ENCODE results near the gene ASCL5.

The ASCL5 gene

GRCh38 chr1:201145132-201145531 is 18.1 kb upstream of the ASCL5 start:
- H3K27ac ChIP-seq, result no peak overlapping the region
- H3K9ac ChIP-seq (ENCODE audit: insufficient read length), result no peak overlapping the region
- no peak for DNase-seq (ENCODE audit: low read depth, low spot score)
- peaks cover 84% of the 10 kb centered on the region for H3K36me3 ChIP-seq (ENCODE audit: insufficient read depth, low read length)
- TF ChIP-seq POLR2AphosphoS5 (IDR thresholded peaks at IDR 0.05; ENCODE audit: borderline replicate concordance, low read depth, low read length), result no peak
- H3K9me3 ChIP-seq (ENCODE audit: low read depth, low read length), result no peaks in the 10 kb centered on the region
- H3K4me3 ChIP-seq, result no peak overlapping the region

GRCh38 chr1:201144701-201145100 is 17.7 kb upstream of the ASCL5 start:
- peaks cover 81% of the 10 kb centered on the region for H3K36me3 ChIP-seq (ENCODE audit: insufficient read depth, low read length)
- H3K4me3 ChIP-seq, result no peak overlapping the region
- no peaks in the 10 kb centered on the region for H3K9me3 ChIP-seq (ENCODE audit: low read depth, low read length)
- TF ChIP-seq FOXP2 (optimal IDR thresholded peaks at IDR 0.05; ENCODE audit: control extremely low read depth, extremely low read length, insufficient read depth) (no peak), POLR2AphosphoS5 (IDR thresholded peaks at IDR 0.05; ENCODE audit: borderline replicate concordance, low read depth, low read length) (no peak), EZH2 (IDR thresholded peaks at IDR 0.05) (no peak)
- DNase-seq (ENCODE audit: low read depth, low spot score), result no peak
- no peak overlapping the region for H3K9ac ChIP-seq (ENCODE audit: insufficient read length)
- no peak overlapping the region for H3K27ac ChIP-seq

DNA sequence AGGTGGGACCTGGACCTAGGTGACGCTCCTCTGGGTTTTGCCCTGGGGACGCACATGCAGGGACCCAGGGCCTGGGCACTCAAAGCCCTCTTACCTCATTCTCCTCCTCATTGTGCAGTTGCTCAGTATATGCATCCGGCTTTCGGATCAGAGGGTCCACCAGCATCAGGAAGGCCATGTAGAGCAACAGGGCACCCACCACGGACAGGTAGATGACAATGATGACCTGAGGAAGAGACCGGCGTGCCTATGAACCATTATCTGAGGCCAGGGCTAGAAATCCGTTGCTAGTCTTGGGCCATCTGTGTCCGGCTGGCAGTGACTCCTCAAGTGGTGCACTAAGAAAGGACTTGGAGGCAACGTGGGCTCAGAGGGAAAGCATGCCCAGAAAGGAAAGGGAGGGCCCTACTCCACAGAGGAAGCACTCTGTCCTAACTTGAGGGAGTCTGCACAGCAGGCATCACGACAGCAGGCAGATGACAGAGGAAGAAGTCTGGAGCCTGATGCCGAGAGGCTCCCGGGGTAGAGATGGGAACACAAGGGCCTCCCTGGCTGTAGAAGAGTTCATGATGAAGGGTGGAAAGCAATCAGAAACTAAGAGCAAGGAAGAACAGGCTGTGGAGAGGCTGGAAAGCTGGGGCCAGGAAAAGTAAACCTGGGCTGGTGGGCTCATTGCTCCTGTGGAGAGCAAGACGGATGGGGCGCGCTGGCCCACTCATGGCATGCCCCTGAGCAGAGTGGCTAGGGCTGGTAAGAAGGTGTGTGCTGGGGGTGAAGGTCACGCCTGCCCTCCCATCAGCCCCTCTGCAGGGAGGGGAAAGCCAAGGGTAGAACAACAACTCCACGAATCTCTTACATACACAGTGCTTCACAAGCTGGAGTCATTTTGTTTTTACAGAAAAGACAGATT is 17.0 kb upstream of the ASCL5 start:
- no peak for DNase-seq (ENCODE audit: low read depth, low spot score)
- Histone ChIP-seq H3K4me3 (no peak overlapping the region), H3K36me3 (ENCODE audit: insufficient read depth, low read length) (peaks cover 80% of the 10 kb centered on the region)

GRCh38 chr1:201142849-201143725 is 16.1 kb upstream of the ASCL5 start:
- DNase-seq (ENCODE audit: low read depth, low spot score), result no peak
- H3K36me3 ChIP-seq (ENCODE audit: insufficient read depth, low read length), result peaks cover 72% of the 10 kb centered on the region
- no peak overlapping the region for H3K4me3 ChIP-seq
- no peaks in the 10 kb centered on the region for H3K9me3 ChIP-seq (ENCODE audit: low read depth, low read length)
- no peak overlapping the region for H3K9ac ChIP-seq (ENCODE audit: insufficient read length)
- TF ChIP-seq POLR2AphosphoS5 (IDR thresholded peaks at IDR 0.05; ENCODE audit: borderline replicate concordance, low read depth, low read length) (no peak), FOXP2 (optimal IDR thresholded peaks at IDR 0.05; ENCODE audit: control extremely low read depth, extremely low read length, insufficient read depth) (no peak), EZH2 (IDR thresholded peaks at IDR 0.05) (no peak)
- no peak overlapping the region for H3K27ac ChIP-seq

More for the DNA sequence above, 17.0 kb upstream of the ASCL5 start:
- TF ChIP-seq POLR2AphosphoS5 (IDR thresholded peaks at IDR 0.05; ENCODE audit: borderline replicate concordance, low read depth, low read length) (no peak), EZH2 (IDR thresholded peaks at IDR 0.05) (no peak), FOXP2 (optimal IDR thresholded peaks at IDR 0.05; ENCODE audit: control extremely low read depth, extremely low read length, insufficient read depth) (no peak)
- no peak overlapping the region for H3K9ac ChIP-seq (ENCODE audit: insufficient read length)
- H3K9me3 ChIP-seq (ENCODE audit: low read depth, low read length), result no peaks in the 10 kb centered on the region
- H3K27ac ChIP-seq, result no peak overlapping the region

DNA sequence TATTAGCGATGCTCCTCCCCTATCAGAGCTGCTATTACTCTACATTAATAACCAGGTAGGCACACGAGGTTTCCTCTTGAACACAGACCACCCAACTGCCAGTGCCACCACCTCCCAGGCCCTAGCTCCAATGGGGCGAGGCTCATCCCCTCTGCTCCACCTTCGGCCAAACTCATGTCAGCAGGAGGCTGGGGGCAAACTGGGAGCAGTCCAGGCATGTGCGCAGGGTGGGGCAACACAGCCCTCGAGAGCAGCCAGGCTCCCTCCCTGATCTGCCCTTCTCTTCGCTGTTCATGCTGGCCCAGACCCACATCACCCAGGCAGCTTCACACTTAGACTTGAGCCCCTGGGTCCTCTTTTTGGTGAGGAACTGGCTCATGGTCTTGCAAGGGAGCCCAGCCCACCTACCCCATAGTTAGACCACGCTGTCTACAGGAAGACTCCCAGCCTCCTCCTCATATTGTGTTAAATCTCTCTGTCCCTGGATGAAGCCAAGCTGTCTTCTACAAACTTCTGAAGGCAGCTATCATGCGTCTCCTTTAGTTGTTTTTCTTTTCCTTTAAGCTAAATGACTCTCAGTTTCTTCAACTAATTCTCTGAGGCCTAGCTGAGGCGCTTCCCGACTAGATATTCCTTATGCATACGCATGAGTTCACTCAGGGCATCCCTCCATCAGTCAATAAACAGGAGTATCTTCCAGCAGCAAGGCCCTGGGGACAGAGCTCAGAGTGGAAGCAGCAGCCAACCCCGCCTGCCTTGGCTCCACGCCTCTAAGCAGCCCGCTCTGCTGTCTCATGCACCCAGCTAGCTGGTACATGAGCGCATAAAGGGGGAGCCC is 15.2 kb upstream of the ASCL5 start:
- no peak overlapping the region for H3K27ac ChIP-seq
- no peak overlapping the region for H3K9ac ChIP-seq (ENCODE audit: insufficient read length)
- peaks cover 66% of the 10 kb centered on the region for H3K36me3 ChIP-seq (ENCODE audit: insufficient read depth, low read length)
- no peak for DNase-seq (ENCODE audit: low read depth, low spot score)
- H3K4me3 ChIP-seq, result no peak overlapping the region
- TF ChIP-seq EZH2 (IDR thresholded peaks at IDR 0.05), result no peak
- no peak for TF ChIP-seq FOXP2 (optimal IDR thresholded peaks at IDR 0.05; ENCODE audit: control extremely low read depth, extremely low read length, insufficient read depth)
- no peak for TF ChIP-seq POLR2AphosphoS5 (IDR thresholded peaks at IDR 0.05; ENCODE audit: borderline replicate concordance, low read depth, low read length)
- H3K9me3 ChIP-seq (ENCODE audit: low read depth, low read length), result no peaks in the 10 kb centered on the region

GRCh38 chr1:201141418-201141817 is 14.4 kb upstream of the ASCL5 start:
- Histone ChIP-seq H3K27ac (no peak overlapping the region), H3K4me3 (no peak overlapping the region), H3K9ac (ENCODE audit: insufficient read length) (no peak overlapping the region), H3K9me3 (ENCODE audit: low read depth, low read length) (no peaks in the 10 kb centered on the region), H3K36me3 (ENCODE audit: insufficient read depth, low read length) (peaks cover 62% of the 10 kb centered on the region)
- TF ChIP-seq FOXP2 (optimal IDR thresholded peaks at IDR 0.05; ENCODE audit: control extremely low read depth, extremely low read length, insufficient read depth), result no peak
- TF ChIP-seq EZH2 (IDR thresholded peaks at IDR 0.05), result no peak
- no peak for TF ChIP-seq POLR2AphosphoS5 (IDR thresholded peaks at IDR 0.05; ENCODE audit: borderline replicate concordance, low read depth, low read length)
- DNase-seq (ENCODE audit: low read depth, low spot score), result no peak

GRCh38 chr1:201140941-201141260 is 13.9 kb upstream of the ASCL5 start:
- Histone ChIP-seq H3K9ac (ENCODE audit: insufficient read length) (no peak overlapping the region), H3K9me3 (ENCODE audit: low read depth, low read length) (no peaks in the 10 kb centered on the region), H3K4me3 (no peak overlapping the region), H3K36me3 (ENCODE audit: insufficient read depth, low read length) (peaks cover 60% of the 10 kb centered on the region), H3K27ac (no peak overlapping the region)
- no peak for DNase-seq (ENCODE audit: low read depth, low spot score)
- TF ChIP-seq POLR2AphosphoS5 (IDR thresholded peaks at IDR 0.05; ENCODE audit: borderline replicate concordance, low read depth, low read length) (no peak), EZH2 (IDR thresholded peaks at IDR 0.05) (no peak), FOXP2 (optimal IDR thresholded peaks at IDR 0.05; ENCODE audit: control extremely low read depth, extremely low read length, insufficient read depth) (no peak)
